ENCODE data around the gene LMO7.

The LMO7 gene

DNA sequence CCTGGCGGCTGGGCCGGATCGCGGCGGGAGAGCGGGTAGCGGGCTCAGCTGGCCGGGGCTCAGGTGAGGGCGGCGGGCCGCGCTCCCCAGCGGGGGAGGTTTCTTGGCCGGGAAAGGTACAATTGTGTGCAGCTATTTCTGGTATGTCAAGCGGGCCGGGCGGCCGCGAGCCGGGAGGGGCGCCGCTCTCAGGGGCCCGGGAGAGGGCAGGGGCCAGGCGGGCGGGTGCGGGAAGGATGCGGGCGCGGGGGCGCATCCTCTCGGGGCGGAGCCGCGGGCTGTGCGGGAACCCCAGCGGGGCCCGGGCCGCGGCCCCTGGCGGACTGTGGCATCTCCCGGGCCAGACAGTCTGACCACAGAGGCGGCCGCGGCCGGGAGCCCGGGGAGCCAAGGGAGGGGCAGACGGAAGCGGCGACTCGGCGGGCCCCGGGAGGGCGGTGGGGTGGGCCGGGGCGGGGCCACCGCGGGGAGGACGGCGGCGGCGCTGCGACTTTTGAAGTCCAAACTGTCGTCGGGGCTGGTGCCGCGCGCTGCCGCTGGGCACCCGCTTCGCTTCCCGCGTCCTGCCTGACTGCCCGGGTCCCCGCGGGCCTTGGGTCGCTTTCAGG is at the start of gene LMO7:
Gene LMO7, plus strand, starts transcription at position 503 of the 608 bp plus-strand sequence. CDS start 328 bp downstream, outside the sequence.
- TF ChIP-seq, protein P1, sequence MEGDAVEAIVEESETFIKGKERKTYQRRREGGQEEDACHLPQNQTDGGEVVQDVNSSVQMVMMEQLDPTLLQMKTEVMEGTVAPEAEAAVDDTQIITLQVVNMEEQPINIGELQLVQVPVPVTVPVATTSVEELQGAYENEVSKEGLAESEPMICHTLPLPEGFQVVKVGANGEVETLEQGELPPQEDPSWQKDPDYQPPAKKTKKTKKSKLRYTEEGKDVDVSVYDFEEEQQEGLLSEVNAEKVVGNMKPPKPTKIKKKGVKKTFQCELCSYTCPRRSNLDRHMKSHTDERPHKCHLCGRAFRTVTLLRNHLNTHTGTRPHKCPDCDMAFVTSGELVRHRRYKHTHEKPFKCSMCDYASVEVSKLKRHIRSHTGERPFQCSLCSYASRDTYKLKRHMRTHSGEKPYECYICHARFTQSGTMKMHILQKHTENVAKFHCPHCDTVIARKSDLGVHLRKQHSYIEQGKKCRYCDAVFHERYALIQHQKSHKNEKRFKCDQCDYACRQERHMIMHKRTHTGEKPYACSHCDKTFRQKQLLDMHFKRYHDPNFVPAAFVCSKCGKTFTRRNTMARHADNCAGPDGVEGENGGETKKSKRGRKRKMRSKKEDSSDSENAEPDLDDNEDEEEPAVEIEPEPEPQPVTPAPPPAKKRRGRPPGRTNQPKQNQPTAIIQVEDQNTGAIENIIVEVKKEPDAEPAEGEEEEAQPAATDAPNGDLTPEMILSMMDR (IDR thresholded peaks at IDR 0.05; ENCODE audit: insufficient read depth, low read depth, low read length, missing control alignments), result no peak
- peak; percentile 65 for DNase-seq (ENCODE audit: low read depth)
- H3K4me3 ChIP-seq (ENCODE audit: low read depth, low read length), result peak within 1 kb of the TSS; percentile 79

DNA sequence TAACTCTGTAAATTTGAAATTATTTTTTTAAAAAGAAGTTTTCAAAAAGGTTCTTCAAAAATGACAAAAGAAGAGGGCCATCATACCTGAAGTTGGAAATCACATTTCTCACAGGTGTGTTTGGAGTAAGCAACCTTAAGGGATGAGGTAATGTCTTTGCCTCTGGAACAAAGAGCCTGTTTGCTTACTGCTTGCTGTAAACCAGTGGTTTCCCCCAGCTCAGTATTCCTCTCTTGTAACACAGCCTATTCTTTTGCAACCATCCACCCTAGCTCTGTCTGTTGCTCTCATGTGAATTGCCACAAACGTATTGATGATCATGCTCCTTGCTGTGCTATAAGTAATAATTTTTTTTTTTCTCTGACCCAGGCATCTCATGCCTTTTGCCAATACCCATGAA is 48.5 kb upstream of the LMO7 start:
- TF ChIP-seq, protein P1 (IDR thresholded peaks at IDR 0.05; ENCODE audit: insufficient read depth, low read depth, low read length, missing control alignments), result no peak
- DNase-seq (ENCODE audit: low read depth), result no peak
- H3K4me3 ChIP-seq (ENCODE audit: low read depth, low read length), result no peak overlapping the region

DNA sequence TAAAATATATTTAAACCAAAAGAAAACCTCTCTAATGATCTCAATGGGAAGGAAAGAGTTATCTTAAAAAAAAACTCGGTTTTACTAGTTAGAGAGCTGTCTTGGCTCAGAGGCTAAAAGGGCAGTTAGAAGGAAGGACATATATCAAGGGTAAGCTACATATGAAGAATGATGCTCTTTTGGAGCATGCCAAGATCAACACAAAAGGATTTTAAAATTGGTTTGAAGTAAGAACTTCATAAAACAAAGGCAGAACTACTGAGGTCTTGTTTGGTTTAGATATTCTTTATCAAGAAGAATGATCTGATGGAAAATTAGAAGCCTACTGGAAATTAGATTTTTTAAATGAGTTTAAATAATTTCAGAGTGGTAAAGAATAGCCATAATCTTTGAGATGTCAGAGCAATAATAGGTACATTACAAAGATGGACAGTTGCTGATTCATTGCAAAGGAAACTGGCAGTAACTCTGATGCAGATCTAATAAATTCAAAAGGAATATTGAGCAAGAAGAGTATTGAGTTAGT is 39.4 kb upstream of the LMO7 start:
- no peak overlapping the region for H3K4me3 ChIP-seq (ENCODE audit: low read depth, low read length)
- TF ChIP-seq, protein P1 (IDR thresholded peaks at IDR 0.05; ENCODE audit: insufficient read depth, low read depth, low read length, missing control alignments), result no peak
- no peak for DNase-seq (ENCODE audit: low read depth)

DNA sequence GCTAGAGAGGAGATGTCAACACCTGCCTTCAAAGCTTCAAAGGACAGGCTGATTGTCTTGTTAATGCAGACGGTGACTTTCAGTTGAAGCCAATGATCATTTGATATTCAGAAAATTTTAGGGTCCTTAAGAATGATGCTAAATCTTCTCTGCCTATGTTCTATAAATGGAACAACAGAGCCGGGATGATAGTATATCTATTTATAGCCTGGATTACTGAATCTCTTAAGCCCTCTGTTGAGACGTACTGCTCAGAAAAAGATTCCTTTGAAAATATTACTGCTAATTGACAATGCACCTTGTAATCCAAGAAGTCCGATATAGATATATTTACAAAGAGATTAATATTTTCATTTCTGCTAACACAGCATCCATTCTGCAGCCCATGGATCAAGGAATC is 35.8 kb upstream of the LMO7 start:
- TF ChIP-seq, protein P1 (IDR thresholded peaks at IDR 0.05; ENCODE audit: insufficient read depth, low read depth, low read length, missing control alignments), result no peak
- DNase-seq (ENCODE audit: low read depth), result no peak
- H3K4me3 ChIP-seq (ENCODE audit: low read depth, low read length), result no peak overlapping the region

DNA sequence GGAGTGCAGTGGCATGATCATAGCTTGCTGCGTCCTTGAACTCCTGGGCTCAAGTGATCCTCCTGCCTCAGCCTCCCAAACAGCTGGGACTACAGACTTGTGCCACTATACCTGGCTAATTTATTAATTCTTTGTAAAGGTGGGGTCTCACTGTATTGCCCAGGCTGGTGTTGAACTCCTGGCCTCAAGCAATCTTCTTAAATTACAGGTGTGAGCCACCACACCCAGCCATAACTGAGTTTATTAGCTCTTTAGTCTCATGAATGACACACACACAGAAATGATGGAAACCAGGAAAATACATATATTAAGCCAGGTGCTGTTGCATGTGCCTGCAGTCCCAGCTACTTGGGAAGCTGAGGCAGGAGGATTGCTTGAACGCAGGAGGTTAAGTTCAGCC is 33.1 kb upstream of the LMO7 start:
- H3K4me3 ChIP-seq (ENCODE audit: low read depth, low read length), result no peak overlapping the region
- no peak for DNase-seq (ENCODE audit: low read depth)
- TF ChIP-seq, protein P1 (IDR thresholded peaks at IDR 0.05; ENCODE audit: insufficient read depth, low read depth, low read length, missing control alignments), result no peak

DNA sequence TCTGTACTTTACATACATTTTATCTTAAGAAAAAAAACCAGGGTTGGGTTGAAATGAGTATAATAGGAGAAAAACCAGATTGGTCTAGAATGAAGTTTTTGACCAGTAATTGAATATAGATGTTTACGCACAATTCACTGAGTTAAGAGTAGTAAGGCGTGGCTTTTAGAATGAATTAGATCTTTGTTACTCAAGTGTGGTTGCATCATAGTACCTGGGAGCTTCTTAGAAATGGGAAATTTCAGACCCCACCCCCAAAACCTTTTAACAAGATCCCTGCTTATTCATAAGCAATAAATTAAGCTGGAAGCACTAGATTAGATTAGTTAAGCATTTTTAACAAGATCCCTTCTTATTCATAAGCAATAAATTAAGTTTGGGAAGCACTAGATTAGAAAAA is 28.7 kb upstream of the LMO7 start:
- TF ChIP-seq, protein P1 (IDR thresholded peaks at IDR 0.05; ENCODE audit: insufficient read depth, low read depth, low read length, missing control alignments), result no peak
- no peak overlapping the region for H3K4me3 ChIP-seq (ENCODE audit: low read depth, low read length)
- DNase-seq (ENCODE audit: low read depth), result no peak

DNA sequence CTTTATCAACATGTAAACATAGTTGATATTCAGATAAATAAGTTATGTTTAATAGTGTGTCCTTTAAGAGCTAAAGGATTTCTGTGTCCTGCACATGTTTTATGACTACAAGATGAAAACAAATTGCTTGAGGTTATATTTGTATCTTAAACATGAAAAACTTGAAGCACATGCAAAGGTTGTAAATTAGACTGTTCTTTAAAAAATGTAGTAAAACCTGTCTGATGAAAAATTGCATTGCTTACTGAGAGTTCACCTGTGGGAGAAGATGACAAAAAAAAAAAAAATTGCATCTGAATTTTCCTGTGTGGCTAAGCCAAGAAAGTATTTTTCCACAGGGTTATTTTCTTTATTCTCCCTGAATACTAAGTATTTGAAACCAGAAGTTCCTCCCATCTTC is 25.7 kb upstream of the LMO7 start:
- TF ChIP-seq, protein P1 (IDR thresholded peaks at IDR 0.05; ENCODE audit: insufficient read depth, low read depth, low read length, missing control alignments), result no peak
- H3K4me3 ChIP-seq (ENCODE audit: low read depth, low read length), result no peak overlapping the region
- DNase-seq (ENCODE audit: low read depth), result no peak

Measured in GM12865 (cell line).